Activated naive CD4-positive, alpha-beta T cell treated with Interleukin-2 at 50 U/mL for 16 hours (primary cell): ENCODE data around the gene TSSK2.
"Not testable (repeated sequence)": the region's sequence is repeated elsewhere in the genome, so short reads cannot be mapped to it uniquely, and the experiment has no call there.

Source experiments
- DNase-seq: peaks from one replicate; pipeline ENCODE4 v3.0.0-alpha.2; 2020

The TSSK2 gene

GRCh38 chr22:19146215-19146968, 15.3 kb downstream of the TSSK2 start:
- DNase-seq, result no peak

GRCh38 chr22:19147195-19147780, 16.2 kb downstream of the TSSK2 start:
- no peak for DNase-seq

GRCh38 chr22:19148417-19149046, 17.4 kb downstream of the TSSK2 start:
- DNase-seq, result no peak

GRCh38 chr22:19149047-19149883, 18.2 kb downstream of the TSSK2 start:
- DNase-seq, result peak; percentile 51

GRCh38 chr22:19149991-19150390, 18.9 kb downstream of the TSSK2 start, which contains the start of gene GSC2:
Gene GSC2, minus strand, starts transcription at chr22:19150292. Its CDS starts 9 bp downstream, at chr22:19150283.
- no peak for DNase-seq

GRCh38 chr22:19150482-19151328, 19.6 kb downstream of the TSSK2 start:
- no peak for DNase-seq

- DNase-seq, result no peak
Measured at GRCh38 chr22:19151329-19152191, 20.5 kb downstream of the TSSK2 start.

- DNase-seq, result no peak
Measured at GRCh38 chr22:19152942-19153883, 22.1 kb downstream of the TSSK2 start.

- not testable (repeated sequence) for DNase-seq
Measured at GRCh38 chr22:19156109-19156508, 25.0 kb downstream of the TSSK2 start.

GRCh38 chr22:19158649-19159048, 27.5 kb downstream of the TSSK2 start:
- not testable (repeated sequence) for DNase-seq

GRCh38 chr22:19164425-19164824, 33.3 kb downstream of the TSSK2 start:
- no peak for DNase-seq

GRCh38 chr22:19166421-19166820, 35.3 kb downstream of the TSSK2 start:
- no peak for DNase-seq

GRCh38 chr22:19167106-19167869, 36.2 kb downstream of the TSSK2 start:
- no peak for DNase-seq

GRCh38 chr22:19168088-19168890, 37.2 kb downstream of the TSSK2 start:
- no peak for DNase-seq

GRCh38 chr22:19169002-19169946, 38.2 kb downstream of the TSSK2 start:
- DNase-seq, result no peak

GRCh38 chr22:19169947-19170318, 38.8 kb downstream of the TSSK2 start:
- DNase-seq, result no peak
